GM19035 (cell line): ENCODE data around the gene RSPO1.

Experiments used
- ATAC-seq: cut with Tn5 transposase; IDR thresholded peaks from one replicate; pipeline ENCODE4 v1.9.1; 2021; ENCODE audit not compliant: unreplicated experiment

Gene RSPO1

GRCh38 chr1:37574834-37575480, 59.7 kb downstream of the RSPO1 start:
- no peak for ATAC-seq

GRCh38 chr1:37570528-37571334, 64.0 kb downstream of the RSPO1 start:
- ATAC-seq, result no peak

DNA sequence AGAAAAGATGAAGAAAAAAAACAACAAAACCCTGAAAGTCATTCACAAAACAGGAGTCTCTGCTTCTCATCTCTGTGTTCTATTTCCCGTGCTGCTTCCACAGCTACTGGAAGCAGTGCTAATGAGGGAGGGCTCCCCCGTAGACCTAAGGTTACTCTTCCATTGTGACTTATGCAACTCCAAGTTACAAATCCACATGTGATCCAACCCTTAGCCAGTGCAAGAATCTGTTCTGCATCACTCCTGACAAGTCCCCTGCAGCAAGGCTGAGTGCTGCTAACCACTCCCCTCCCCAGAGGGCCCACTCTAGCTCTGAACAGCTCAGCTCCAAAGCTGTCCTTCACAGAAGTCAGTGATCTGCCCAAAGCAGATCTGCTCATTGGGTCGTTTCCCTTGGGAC, 67.7 kb downstream of the RSPO1 start:
- no peak for ATAC-seq

GRCh38 chr1:37564892-37565291, 69.8 kb downstream of the RSPO1 start:
- ATAC-seq, result no peak

- ATAC-seq, result no peak
Measured at GRCh38 chr1:37562984-37563383, 71.7 kb downstream of the RSPO1 start.
